Neural cell (in vitro differentiated cells): ENCODE measurements around the gene IPO11.

ENCODE experiments used
- EZH2 ChIP-seq: fragments of 200-600, 300-800 bp; shearing (Covaris generic), sonication (generic); IDR thresholded peaks from 2 replicates; pipeline ENCODE4 v1.6.1; 2014; ENCODE audit warnings: antibody characterized with exemption, low read length, borderline replicate concordance, mild to moderate bottlenecking; ENCODE audit not compliant: insufficient read depth, poor library complexity, severe bottlenecking
- POLR2AphosphoS5 ChIP-seq: IDR thresholded peaks from 2 replicates; pipeline ENCODE4 v1.6.1; 2012
- RAD21 ChIP-seq: fragments of 450-650 bp; conservative IDR thresholded peaks from 2 replicates; pipeline ENCODE4 v1.6.1; 2014; ENCODE audit warnings: antibody characterized with exemption, mild to moderate bottlenecking, moderate library complexity
- REST ChIP-seq: IDR thresholded peaks from 2 replicates; pipeline ENCODE4 v1.6.1; 2012; ENCODE audit warnings: borderline replicate concordance
- SMC3 ChIP-seq: fragments of 450-650 bp; conservative IDR thresholded peaks from 2 replicates; pipeline ENCODE4 v1.6.1; 2014; ENCODE audit warnings: antibody characterized with exemption, mild to moderate bottlenecking, moderate library complexity; ENCODE audit not compliant: poor library complexity
- TF ChIP-seq, protein P1 (sequence below): fragments of 450-650 bp; IDR thresholded peaks from 2 replicates; pipeline ENCODE4 v1.5.1; 2014; ENCODE audit warnings: antibody characterized with exemption, mild to moderate bottlenecking, moderate library complexity; ENCODE audit not compliant: poor library complexity, severe bottlenecking

DNA sequence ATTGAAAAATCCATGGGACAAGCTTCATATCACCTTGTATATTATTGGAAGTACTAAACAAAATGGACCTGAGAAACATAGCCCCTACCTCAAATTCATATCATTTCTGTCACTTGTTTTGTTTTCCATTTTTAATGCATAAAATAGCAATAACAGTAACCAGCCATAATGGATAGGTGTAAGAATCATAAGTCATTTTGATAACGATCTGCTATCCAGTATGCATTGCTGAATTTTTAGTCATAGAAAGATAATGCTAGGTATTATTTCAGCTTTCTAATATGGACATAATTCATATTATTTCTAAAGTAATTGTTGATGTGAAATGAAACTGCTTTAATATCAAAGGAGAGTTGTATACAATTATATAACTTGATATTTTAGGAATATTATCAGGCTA, 164.9 kb downstream of the IPO11 start:
- TF ChIP-seq, protein P1, sequence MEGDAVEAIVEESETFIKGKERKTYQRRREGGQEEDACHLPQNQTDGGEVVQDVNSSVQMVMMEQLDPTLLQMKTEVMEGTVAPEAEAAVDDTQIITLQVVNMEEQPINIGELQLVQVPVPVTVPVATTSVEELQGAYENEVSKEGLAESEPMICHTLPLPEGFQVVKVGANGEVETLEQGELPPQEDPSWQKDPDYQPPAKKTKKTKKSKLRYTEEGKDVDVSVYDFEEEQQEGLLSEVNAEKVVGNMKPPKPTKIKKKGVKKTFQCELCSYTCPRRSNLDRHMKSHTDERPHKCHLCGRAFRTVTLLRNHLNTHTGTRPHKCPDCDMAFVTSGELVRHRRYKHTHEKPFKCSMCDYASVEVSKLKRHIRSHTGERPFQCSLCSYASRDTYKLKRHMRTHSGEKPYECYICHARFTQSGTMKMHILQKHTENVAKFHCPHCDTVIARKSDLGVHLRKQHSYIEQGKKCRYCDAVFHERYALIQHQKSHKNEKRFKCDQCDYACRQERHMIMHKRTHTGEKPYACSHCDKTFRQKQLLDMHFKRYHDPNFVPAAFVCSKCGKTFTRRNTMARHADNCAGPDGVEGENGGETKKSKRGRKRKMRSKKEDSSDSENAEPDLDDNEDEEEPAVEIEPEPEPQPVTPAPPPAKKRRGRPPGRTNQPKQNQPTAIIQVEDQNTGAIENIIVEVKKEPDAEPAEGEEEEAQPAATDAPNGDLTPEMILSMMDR = no peak
- TF ChIP-seq SMC3 = no peak
- no peak for TF ChIP-seq EZH2
- no peak for TF ChIP-seq POLR2AphosphoS5
- TF ChIP-seq REST = no peak
- no peak for TF ChIP-seq RAD21
